Measurements from ENCODE around the gene IGFBP5. TPM values are rescaled to one million over a fixed set of nuclear protein-coding genes. Genes with fewer than 3 reads are reported as not detected.

IGFBP5 gene
- total and polyA plus RNA-seq, 9 donors = 718 to 3,214 (median 2,226) TPM

GRCh38 chr2:216740557-216741222, 45.3 kb upstream of the IGFBP5 start:
- TF ChIP-seq EP300 (IDR thresholded peaks at IDR 0.05) (no peak), POLR2A (IDR thresholded peaks at IDR 0.05) (no peak), CTCF (IDR thresholded peaks at IDR 0.05) (no peak)
- Histone ChIP-seq H3K36me3 (no peaks in the 10 kb centered on the region), H3K4me1 (ENCODE audit: insufficient read depth) (peaks cover 31% of the 10 kb centered on the region), H3K4me3 (no peak overlapping the region), H3K27ac (peak overlapping the region; percentile 7 to 82), H3K9me3 (no peaks in the 10 kb centered on the region), H3K27me3 (no peaks in the 10 kb centered on the region)
- 11 to 23% (median 13%) methylated on average over 6 of the region's 6 CpGs for WGBS, 3 donors
- DNase-seq = peak; percentile 70 to 80 (median 72)
- intact Hi-C loops (cut with DNase I) = no loop called here

GRCh38 chr2:216739035-216739434, 43.7 kb upstream of the IGFBP5 start:
- no peaks in the 10 kb centered on the region for H3K9me3 ChIP-seq
- H3K4me3 ChIP-seq = no peak overlapping the region
- no peaks in the 10 kb centered on the region for H3K27me3 ChIP-seq
- no peak for DNase-seq
- H3K27ac ChIP-seq = peak overlapping the region in 1 of 2 donors; percentile 82
- H3K4me1 ChIP-seq (ENCODE audit: insufficient read depth) = peaks cover 37% of the 10 kb centered on the region
- TF ChIP-seq POLR2A (IDR thresholded peaks at IDR 0.05) = no peak
- no peak for TF ChIP-seq CTCF (IDR thresholded peaks at IDR 0.05)
- intact Hi-C loops (cut with DNase I) = loop anchor here in 1 of 4 donors (10.0 kb wide), 1 partner anchor 46 kb away; no protein-coding TSS in a partner anchor
- no peaks in the 10 kb centered on the region for H3K36me3 ChIP-seq
- 67 to 83% (median 70%) methylated on average over 3 of the region's 3 CpGs for WGBS, 3 donors

- no peaks in the 10 kb centered on the region for H3K36me3 ChIP-seq
- no peaks in the 10 kb centered on the region for H3K27me3 ChIP-seq
- no peak overlapping the region for H3K4me3 ChIP-seq
- no peaks in the 10 kb centered on the region for H3K9me3 ChIP-seq
- 81 to 86% (median 85%) methylated on average over 4 of the region's 4 CpGs for WGBS, 3 donors
- DNase-seq = no peak
- intact Hi-C loops (cut with DNase I) = loop anchor here in 1 of 4 donors (10.0 kb wide), 1 partner anchor 47 kb away; no protein-coding TSS in a partner anchor
- TF ChIP-seq POLR2A (IDR thresholded peaks at IDR 0.05) (no peak), CTCF (IDR thresholded peaks at IDR 0.05) (no peak), EP300 (IDR thresholded peaks at IDR 0.05) (no peak)
- H3K4me1 ChIP-seq (ENCODE audit: insufficient read depth) = peaks cover 36% of the 10 kb centered on the region
- no peak overlapping the region for H3K27ac ChIP-seq
Measured at GRCh38 chr2:216737676-216738075, 42.3 kb upstream of the IGFBP5 start.

GRCh38 chr2:216736326-216736725, 41.0 kb upstream of the IGFBP5 start:
- no peaks in the 10 kb centered on the region for H3K27me3 ChIP-seq
- 0 to 63% (median 0%) methylated on average over 1 of the region's 1 CpG for WGBS, 3 donors
- intact Hi-C loops (cut with DNase I) = loop anchor here in 1 of 4 donors (10.0 kb wide), 1 partner anchor 48 kb away; no protein-coding TSS in a partner anchor
- TF ChIP-seq EP300 (IDR thresholded peaks at IDR 0.05) (no peak), POLR2A (IDR thresholded peaks at IDR 0.05) (no peak), CTCF (IDR thresholded peaks at IDR 0.05) (no peak)
- H3K4me3 ChIP-seq = no peak overlapping the region
- peaks cover 33% of the 10 kb centered on the region for H3K4me1 ChIP-seq (ENCODE audit: insufficient read depth)
- DNase-seq = no peak
- H3K36me3 ChIP-seq = no peaks in the 10 kb centered on the region
- no peaks in the 10 kb centered on the region for H3K9me3 ChIP-seq
- peak overlapping the region in 1 of 2 donors; percentile 66 for H3K27ac ChIP-seq
